OCI-LY1 (cell line): Measurements from ENCODE around the gene SPTSSB.

Experiments
- CTCF ChIP-seq: fragments of 200-600 bp; sonication (generic), shearing (Covaris generic); IDR thresholded peaks from 2 replicates; pipeline ENCODE4 v1.5.1; 2017; ENCODE audit warnings: mild to moderate bottlenecking, antibody characterized with exemption, low read length, moderate library complexity, mixed read lengths
- EZH2 ChIP-seq: fragments of 200-600 bp; sonication (generic), shearing (Covaris generic); IDR thresholded peaks from 2 replicates; pipeline ENCODE4 v1.8.0; 2017; ENCODE audit warnings: borderline replicate concordance, mixed run types, mild to moderate bottlenecking, antibody characterized with exemption, low read length, moderate library complexity, mixed read lengths

GRCh38 chr3:161393310-161393709, 22.0 kb upstream of the SPTSSB start:
- TF ChIP-seq CTCF (no peak), EZH2 (no peak)
